GM23248 (cell line): ENCODE results near the gene MEIOC. TPM values are rescaled to one million over a fixed set of nuclear protein-coding genes. Genes with fewer than 3 reads are reported as not detected.
A peak's percentile ranks its signal among the peaks of the same experiment; 100 is the strongest.
"Not testable (repeated sequence)": the region's sequence is repeated elsewhere in the genome, so short reads cannot be mapped to it uniquely, and the experiment has no call there.

Source experiments
- DNase-seq: peaks from one replicate; pipeline ENCODE4 v3.0.0-alpha.2; 2015
- H2AFZ ChIP-seq: fragments of 200-600 bp; sonication (generic); 2 replicates; pipeline ENCODE4 v1.6.1; 2016; ENCODE audit warnings: antibody characterized with exemption
- H3F3A ChIP-seq: fragments of 200-600 bp; sonication (generic); 2 replicates; pipeline ENCODE4 v1.6.1; 2016; ENCODE audit warnings: mild to moderate bottlenecking, antibody characterized with exemption, mixed run types; ENCODE audit not compliant: insufficient read depth
- H3K27ac ChIP-seq: fragments of 200-600 bp; sonication (generic); 2 replicates; pipeline ENCODE4 v1.5.1; 2016; ENCODE audit warnings: mild to moderate bottlenecking
- H3K27me3 ChIP-seq: fragments of 200-600 bp; sonication (generic); replicated peaks from 2 replicates; pipeline ENCODE4 v1.6.1; 2016; ENCODE audit warnings: mild to moderate bottlenecking; ENCODE audit not compliant: insufficient read depth
- H3K36me3 ChIP-seq: fragments of 200-600 bp; sonication (generic); 2 replicates; pipeline ENCODE4 v1.6.1; 2016; ENCODE audit warnings: low read depth, mild to moderate bottlenecking
- H3K4me1 ChIP-seq: fragments of 200-600 bp; sonication (generic); 2 replicates; pipeline ENCODE4 v1.6.1; 2016; ENCODE audit warnings: mild to moderate bottlenecking; ENCODE audit not compliant: insufficient read depth
- H3K4me2 ChIP-seq: fragments of 200-600 bp; sonication (generic); one replicate; pipeline ENCODE4 v1.6.1; 2016; ENCODE audit warnings: mild to moderate bottlenecking; ENCODE audit not compliant: unreplicated experiment
- H3K4me3 ChIP-seq: fragments of 200-600 bp; sonication (generic); 2 replicates; pipeline ENCODE4 v1.5.1; 2016; ENCODE audit warnings: mild to moderate bottlenecking
- H3K79me2 ChIP-seq: fragments of 200-600 bp; sonication (generic); 2 replicates; pipeline ENCODE4 v1.6.1; 2016; ENCODE audit warnings: mild to moderate bottlenecking; ENCODE audit not compliant: insufficient read depth
- H3K9ac ChIP-seq: fragments of 200-600 bp; sonication (generic); 2 replicates; pipeline ENCODE4 v1.6.1; 2016; ENCODE audit warnings: mild to moderate bottlenecking
- H3K9me2 ChIP-seq: fragments of 200-600 bp; sonication (generic); 2 replicates; pipeline ENCODE4 v1.6.1; 2016; ENCODE audit warnings: mixed run types, mild to moderate bottlenecking, moderate library complexity; ENCODE audit not compliant: insufficient read depth
- H3K9me3 ChIP-seq: fragments of 200-600 bp; sonication (generic); one replicate; pipeline ENCODE4 v1.6.1; 2017; ENCODE audit warnings: low read depth
- H4K20me1 ChIP-seq: fragments of 200-600 bp; sonication (generic); 2 replicates; pipeline ENCODE4 v1.6.0; 2016; ENCODE audit not compliant: insufficient read depth
- EZH2 ChIP-seq: fragments of 200-600 bp; sonication (generic); IDR thresholded peaks from 2 replicates; pipeline ENCODE4 v1.6.1; 2018; ENCODE audit warnings: antibody characterized with exemption, mild to moderate bottlenecking; ENCODE audit not compliant: insufficient read depth, poor library complexity, severe bottlenecking
- EZH2phosphoT487 ChIP-seq: fragments of 200-600 bp; sonication (generic); IDR thresholded peaks from 2 replicates; pipeline ENCODE4 v1.6.1; 2018; ENCODE audit warnings: antibody characterized with exemption, moderate library complexity, mild to moderate bottlenecking, low read depth; ENCODE audit not compliant: insufficient read depth
- WGBS, 2 experiments: methylation state at CpG; one replicate each; pipeline ENCODE4 v1.1.6; 2015 to 2017; ENCODE audit warnings: low lambda C conversion rate in 2 of 2, low coverage in 1 of 2; ENCODE audit errors: missing lambda C conversion rate in 2 of 2; 5-methylcytosine and 5-hydroxymethylcytosine counted together
- in situ Hi-C: fragments of 300-500 bp; cut with MboI; formaldehyde crosslinking; loops from 2 replicates; pipeline ENCODE4 v1.15.0; 2020
- polyA plus RNA-seq: library from polyadenylated mRNA; unstranded; fragments of >200 nt; fragmentation: Nextera tagmentation; extraction: Ambion mirVana; gene quantifications from 2 replicates; pipeline ENCODE4 v1.2.1, GENCODE V29; 2016
- total RNA-seq: library from RNA; depleted of rRNA; stranded (reverse); fragments of >200 nt; shearing (Covaris generic); gene quantifications from 2 replicates; pipeline ENCODE4 v1.2.3, GENCODE V29; 2014

Gene MEIOC
- total and polyA plus RNA-seq, 2 experiments from 2014 or later: 0.65 TPM; not detected in 1

GRCh38 chr17:44688675-44689476, 32.6 kb downstream of the MEIOC start:
- Histone ChIP-seq H3K36me3 (no peaks in the 10 kb centered on the region), H3K9me2 (no peaks in the 10 kb centered on the region), H4K20me1 (no peaks in the 10 kb centered on the region), H3K9me3 (no peaks in the 10 kb centered on the region), H3K4me1 (peaks cover 14% of the 10 kb centered on the region), H3K27me3 (no peaks in the 10 kb centered on the region), H3K79me2 (peaks cover 57% of the 10 kb centered on the region), H3F3A (no peaks in the 10 kb centered on the region), H3K4me3 (peak overlapping the region; percentile 98), H3K4me2 (peak overlapping the region; percentile 84), H2AFZ (peak overlapping the region; percentile 98), H3K9ac (peak overlapping the region; percentile 91), H3K27ac (peak overlapping the region; percentile 85)
- peak; percentile 29 for DNase-seq
- TF ChIP-seq EZH2: no peak
- no peak for TF ChIP-seq EZH2phosphoT487
- WGBS, 2 experiments: 1 to 3% methylated on average over 13 of the region's 13 CpGs
- in situ Hi-C loops: no loop called here

DNA sequence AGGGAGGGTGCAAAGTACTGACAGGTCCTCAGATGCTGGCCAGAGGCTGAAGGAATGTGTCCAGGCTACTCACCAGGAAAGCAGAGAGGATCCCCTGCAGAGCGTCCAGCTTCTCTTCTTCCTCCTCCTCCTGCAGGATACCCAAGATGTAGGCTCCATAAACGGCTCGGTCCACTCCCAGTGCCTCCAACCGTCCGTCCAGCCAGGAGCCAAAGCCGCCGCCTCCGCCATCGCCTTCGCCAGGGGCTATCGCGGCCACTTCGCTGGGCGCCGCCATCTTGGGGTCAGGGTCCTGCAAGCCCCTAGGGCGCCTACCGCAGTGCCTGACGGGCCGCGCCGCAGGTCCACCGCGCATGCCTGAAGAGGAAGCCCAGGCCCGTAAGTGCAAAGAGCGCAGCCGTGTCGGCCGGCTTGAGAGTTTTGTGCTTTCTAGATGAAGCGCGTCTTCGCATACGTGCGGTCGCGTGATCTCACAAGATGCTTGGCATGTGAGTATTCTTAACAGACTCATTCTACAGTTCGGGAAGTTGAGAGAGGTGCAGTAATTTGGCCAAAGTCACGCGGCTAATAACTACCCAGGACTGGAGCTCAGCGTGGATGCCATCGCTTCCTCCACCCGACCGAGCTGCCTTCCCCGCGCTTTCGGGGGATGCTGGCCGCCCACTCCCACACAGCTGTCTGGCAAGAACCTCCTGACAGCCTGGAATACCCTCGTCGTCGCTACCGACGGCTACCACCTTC, 33.4 kb downstream of the MEIOC start, which contains the start of gene CCDC43:
TSS of gene CCDC43 (minus strand) at position 300 of the 741 bp plus-strand sequence. CDS start at position 277, 23 bp downstream.
- H3K27me3 ChIP-seq: no peaks in the 10 kb centered on the region
- 1% methylated on average over 51 of the region's 51 CpGs for WGBS, 2 experiments
- H4K20me1 ChIP-seq: no peaks in the 10 kb centered on the region
- H3F3A ChIP-seq: no peaks in the 10 kb centered on the region
- H3K4me3 ChIP-seq: peak within 1 kb of the TSS; percentile 98
- no peaks in the 10 kb centered on the region for H3K36me3 ChIP-seq
- peak within 1 kb of the TSS; percentile 85 for H3K27ac ChIP-seq
- peaks cover 14% of the 10 kb centered on the region for H3K4me1 ChIP-seq
- peak within 1 kb of the TSS; percentile 90 for H3K4me2 ChIP-seq
- in situ Hi-C loops: no loop called here
- peak within 1 kb of the TSS; percentile 91 for H3K9ac ChIP-seq
- DNase-seq: peak; percentile 97
- no peaks in the 10 kb centered on the region for H3K9me2 ChIP-seq
- peak within 1 kb of the TSS; percentile 98 for H2AFZ ChIP-seq
- TF ChIP-seq EZH2phosphoT487 (no peak), EZH2 (no peak)
- H3K79me2 ChIP-seq: peaks cover 57% of the 10 kb centered on the region
- no peaks in the 10 kb centered on the region for H3K9me3 ChIP-seq

DNA sequence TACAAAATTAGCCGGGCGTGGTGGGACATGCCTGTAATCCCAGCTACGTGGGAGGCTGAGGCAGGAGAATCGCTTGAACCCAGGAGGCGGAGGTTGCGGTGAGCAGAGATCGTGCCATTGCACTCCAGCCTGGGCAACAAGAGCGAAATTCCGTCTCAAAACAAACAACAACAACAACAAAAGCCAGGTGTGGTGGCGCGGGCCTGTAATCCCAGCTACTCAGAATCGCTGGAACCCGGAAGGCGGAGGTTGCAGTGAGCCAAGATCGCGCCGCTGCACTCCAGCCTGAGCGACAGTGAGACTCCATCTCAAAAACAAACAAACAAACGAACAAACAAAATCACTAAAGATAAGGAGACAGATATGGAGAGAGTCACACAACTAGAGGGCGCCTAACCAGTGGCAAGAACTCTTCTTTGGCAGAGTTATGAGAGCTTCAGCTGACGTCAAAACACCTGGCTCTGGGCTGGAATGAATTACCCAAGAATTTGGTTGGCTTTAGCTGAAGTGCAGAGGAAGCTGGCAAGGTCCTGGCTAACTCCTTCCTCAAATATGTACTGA, 34.6 kb downstream of the MEIOC start:
- H3F3A ChIP-seq, H3K9me2 ChIP-seq, H3K27me3 ChIP-seq, H4K20me1 ChIP-seq, in situ Hi-C loops, H3K9ac ChIP-seq, H3K36me3 ChIP-seq, H3K9me3 ChIP-seq: not testable (repeated sequence)
- WGBS, 2 experiments: 82 to 87% methylated on average over 21 of the region's 21 CpGs
- Histone ChIP-seq H3K4me3 (peak overlapping the region; percentile 98), H3K79me2 (peaks cover 46% of the 10 kb centered on the region), H3K27ac (peak overlapping the region; percentile 85; the same call in 1 of the 2 replicates), H3K4me2 (peak overlapping the region; percentile 90), H3K4me1 (peaks cover 14% of the 10 kb centered on the region), H2AFZ (peak overlapping the region; percentile 98; the same call in 1 of the 2 replicates)
- peak; percentile 41 for DNase-seq

DNA sequence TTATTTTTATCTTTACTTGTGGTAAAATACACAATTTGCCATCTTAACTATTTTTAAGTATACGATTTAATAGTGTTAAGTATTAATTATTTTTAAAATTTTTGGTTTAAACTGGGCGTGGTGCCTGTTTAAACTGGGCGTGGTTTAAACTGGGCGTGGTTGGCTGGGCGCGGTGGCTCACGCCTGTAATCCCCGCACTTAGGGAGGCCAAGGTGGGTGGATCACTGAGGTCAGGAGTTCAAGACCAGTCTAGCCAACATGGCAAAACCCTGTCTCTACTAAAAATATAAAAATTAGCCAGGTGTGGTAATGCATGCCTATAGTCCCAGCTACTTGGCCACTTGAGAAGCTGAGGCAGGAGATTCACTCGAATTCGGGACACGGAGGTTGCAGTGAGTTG, 37.3 kb downstream of the MEIOC start:
- WGBS, 2 experiments: 68 to 69% methylated on average over 11 of the region's 11 CpGs
- Histone ChIP-seq H3K27me3 (no peaks in the 10 kb centered on the region), H4K20me1 (no peaks in the 10 kb centered on the region), H3K9me2 (no peaks in the 10 kb centered on the region), H3K79me2 (peaks cover 19% of the 10 kb centered on the region), H3K4me3 (no peak overlapping the region), H3K36me3 (no peaks in the 10 kb centered on the region), H2AFZ (no peak overlapping the region), H3F3A (no peaks in the 10 kb centered on the region), H3K4me2 (no peak overlapping the region), H3K9me3 (no peaks in the 10 kb centered on the region), H3K27ac (no peak overlapping the region), H3K9ac (no peak overlapping the region), H3K4me1 (peaks cover 9% of the 10 kb centered on the region)
- TF ChIP-seq EZH2phosphoT487 (no peak), EZH2 (no peak)
- no peak for DNase-seq
- in situ Hi-C loops: no loop called here

GRCh38 chr17:44700288-44700687, 44.0 kb downstream of the MEIOC start:
- H3K27ac ChIP-seq, in situ Hi-C loops: not testable (repeated sequence)

More at GRCh38 chr17:44700288-44700687, 44.0 kb downstream of the MEIOC start:
- 87 to 92% methylated on average over 6 to 10 of the region's 10 CpGs for WGBS, 2 experiments
- H3K4me3 ChIP-seq, H2AFZ ChIP-seq, DNase-seq, H3K9me3 ChIP-seq, H3K27me3 ChIP-seq, H3K4me2 ChIP-seq, H3K79me2 ChIP-seq, H3K9me2 ChIP-seq, H4K20me1 ChIP-seq, H3K4me1 ChIP-seq, H3K36me3 ChIP-seq, H3K9ac ChIP-seq, H3F3A ChIP-seq: not testable (repeated sequence)
